H9 (cell line): ENCODE measurements around the gene MBLAC1. TPM values are rescaled to one million over a fixed set of nuclear protein-coding genes. Genes with fewer than 3 reads are reported as not detected.

ENCODE experiments used
- DNase-seq: peaks from one replicate; pipeline ENCODE4 v3.0.0-alpha.2; 2017
- H2AFZ ChIP-seq: one replicate; pipeline ENCODE4 v1.6.1; 2013; ENCODE audit warnings: mild to moderate bottlenecking, low read length, control low read depth, moderate library complexity
- H2AK5ac ChIP-seq: 2 replicates; pipeline ENCODE4 v1.6.1; 2013; ENCODE audit warnings: low read length, control low read depth, mixed read lengths; ENCODE audit not compliant: insufficient read length
- H2BK120ac ChIP-seq: one replicate; pipeline ENCODE4 v1.6.1; 2013; ENCODE audit warnings: low read depth, mild to moderate bottlenecking, low read length, control low read depth, inconsistent platforms; ENCODE audit not compliant: poor library complexity, severe bottlenecking
- H2BK12ac ChIP-seq: 2 replicates; pipeline ENCODE4 v1.6.1; 2013; ENCODE audit warnings: low read length, control low read depth, mixed read lengths, low read depth; ENCODE audit not compliant: insufficient read length
- H2BK15ac ChIP-seq: 2 replicates; pipeline ENCODE4 v1.6.1; 2013; ENCODE audit warnings: low read depth, low read length, control low read depth
- H2BK20ac ChIP-seq: one replicate; pipeline ENCODE4 v1.6.1; 2013; ENCODE audit warnings: low read depth, mild to moderate bottlenecking, low read length, control low read depth, inconsistent platforms; ENCODE audit not compliant: poor library complexity, severe bottlenecking
- H2BK5ac ChIP-seq: 2 replicates; pipeline ENCODE4 v1.6.1; 2013; ENCODE audit warnings: low read length, control low read depth, mixed read lengths; ENCODE audit not compliant: insufficient read length
- H3K14ac ChIP-seq: 2 replicates; pipeline ENCODE4 v1.6.1; 2013; ENCODE audit warnings: low read length, control low read depth; ENCODE audit not compliant: insufficient read depth
- H3K18ac ChIP-seq: 2 replicates; pipeline ENCODE4 v1.6.1; 2013; ENCODE audit warnings: low read depth, mild to moderate bottlenecking, mixed read lengths, low read length, control low read depth; ENCODE audit not compliant: insufficient read length
- H3K23ac ChIP-seq: 2 replicates; pipeline ENCODE4 v1.6.1; 2013; ENCODE audit warnings: low read length, control low read depth, mixed read lengths, low read depth; ENCODE audit not compliant: insufficient read length
- H3K23me2 ChIP-seq: 2 replicates; pipeline ENCODE4 v1.6.1; 2013; ENCODE audit warnings: low read depth, mild to moderate bottlenecking, mixed read lengths, low read length, control low read depth; ENCODE audit not compliant: insufficient read length, poor library complexity, severe bottlenecking
- H3K27ac ChIP-seq: 2 replicates; pipeline ENCODE4 v1.5.1; 2013; ENCODE audit warnings: low read length, control low read depth, mixed read lengths, low read depth; ENCODE audit not compliant: insufficient read length
- H3K27me3 ChIP-seq: 2 replicates; pipeline ENCODE4 v1.6.1; 2013; ENCODE audit warnings: low read length, control low read depth, inconsistent platforms; ENCODE audit not compliant: insufficient read depth
- H3K4ac ChIP-seq: 2 replicates; pipeline ENCODE4 v1.6.1; 2013; ENCODE audit warnings: low read depth, mild to moderate bottlenecking, control low read depth, inconsistent platforms, low read length, moderate library complexity
- H3K4me1 ChIP-seq: 2 replicates; pipeline ENCODE4 v1.6.1; 2013; ENCODE audit warnings: low read length, control low read depth, inconsistent platforms; ENCODE audit not compliant: insufficient read depth
- H3K4me2 ChIP-seq: 2 replicates; pipeline ENCODE4 v1.6.1; 2013; ENCODE audit warnings: low read length, control low read depth, mixed read lengths; ENCODE audit not compliant: insufficient read length, insufficient read depth
- H3K56ac ChIP-seq: 2 replicates; pipeline ENCODE4 v1.6.1; 2013; ENCODE audit warnings: low read depth, mild to moderate bottlenecking, mixed read lengths, low read length, control low read depth; ENCODE audit not compliant: insufficient read length
- H3K79me1 ChIP-seq: 2 replicates; pipeline ENCODE4 v1.6.1; 2013; ENCODE audit warnings: low read depth, mild to moderate bottlenecking, moderate library complexity, low read length, control low read depth, inconsistent platforms; ENCODE audit not compliant: insufficient read depth, poor library complexity, severe bottlenecking
- H3K79me2 ChIP-seq: 2 replicates; pipeline ENCODE4 v1.6.1; 2013; ENCODE audit warnings: low read length, control low read depth, inconsistent platforms; ENCODE audit not compliant: insufficient read depth
- H3K9ac ChIP-seq: 2 replicates; pipeline ENCODE4 v1.6.1; 2013; ENCODE audit warnings: low read length, control low read depth, mixed read lengths; ENCODE audit not compliant: insufficient read length; ENCODE audit errors: extremely low read depth
- H3K9me3 ChIP-seq: one replicate; pipeline ENCODE4 v1.6.1; 2013; ENCODE audit warnings: low read depth, low read length, inconsistent platforms; ENCODE audit not compliant: control insufficient read depth
- H3T11ph ChIP-seq: one replicate; pipeline ENCODE4 v1.6.1; 2013; ENCODE audit warnings: mild to moderate bottlenecking, low read length, control low read depth, inconsistent platforms
- H4K20me1 ChIP-seq: one replicate; pipeline ENCODE4 v1.6.1; 2013; ENCODE audit not compliant: control insufficient read depth, insufficient read length, insufficient read depth
- H4K5ac ChIP-seq: 2 replicates; pipeline ENCODE4 v1.6.1; 2013; ENCODE audit warnings: low read depth, mild to moderate bottlenecking, mixed read lengths, low read length, control low read depth; ENCODE audit not compliant: insufficient read length
- H4K8ac ChIP-seq: replicated peaks from 2 replicates; pipeline ENCODE4 v1.6.1; 2013; ENCODE audit warnings: low read length, control low read depth, mixed read lengths, low read depth; ENCODE audit not compliant: insufficient read length
- H4K91ac ChIP-seq: 2 replicates; pipeline ENCODE4 v1.6.1; 2013; ENCODE audit warnings: low read depth, mild to moderate bottlenecking, moderate library complexity, mixed read lengths, low read length, control low read depth; ENCODE audit not compliant: insufficient read length
- H3K27ac Mint-ChIP-seq, 3 experiments: 2 replicates in 2 of 3; 3 replicates in 1 of 3; pipeline ENCODE4 v1.8.0; 2020 to 2021; ENCODE audit warnings: mixed read lengths in 3 of 3, mild to moderate bottlenecking in 1 of 3, moderate library complexity in 1 of 3
- H3K27me3 Mint-ChIP-seq: 2 replicates; pipeline ENCODE4 v1.8.0; 2021; ENCODE audit warnings: low read depth, mild to moderate bottlenecking, moderate library complexity, mixed read lengths
- H3K36me3 Mint-ChIP-seq, 3 experiments: 2 replicates in 2 of 3; 3 replicates in 1 of 3; pipeline ENCODE4 v1.8.0; 2020 to 2021; ENCODE audit warnings: low read depth in 3 of 3, mixed read lengths in 3 of 3; ENCODE audit not compliant: insufficient read depth in 1 of 3
- H3K4me1 Mint-ChIP-seq, 2 experiments: 2 replicates each; pipeline ENCODE4 v1.8.0; 2020; ENCODE audit warnings: mixed read lengths in 2 of 2
- H3K4me3 Mint-ChIP-seq, 2 experiments: 2 replicates in 1 of 2; 3 replicates in 1 of 2; pipeline ENCODE4 v1.8.0; 2020 to 2021; ENCODE audit warnings: mild to moderate bottlenecking in 2 of 2, mixed read lengths in 2 of 2, moderate library complexity in 1 of 2
- H3K9me3 Mint-ChIP-seq, 2 experiments: 2 replicates in 1 of 2; 3 replicates in 1 of 2; pipeline ENCODE4 v1.8.0; 2020; ENCODE audit warnings: mild to moderate bottlenecking in 2 of 2, mixed read lengths in 2 of 2, moderate library complexity in 1 of 2
- CTCF ChIP-seq: fragments of 200-600 bp; sonication (generic); conservative IDR thresholded peaks from 3 replicates; pipeline ENCODE4 v1.8.0; 2021; ENCODE audit warnings: antibody characterized with exemption, mild to moderate bottlenecking
- WGBS: extraction: QIAGEN DNeasy Blood & Tissue Kit; methylation state at CpG from one replicate; pipeline ENCODE4 v1.1.7; 2013; ENCODE audit warnings: missing lambda C conversion rate, low lambda C conversion rate, mixed read lengths; ENCODE audit not compliant: insufficient read length; ENCODE audit errors: extremely low coverage; 5-methylcytosine and 5-hydroxymethylcytosine counted together
- total RNA-seq: library from RNA; stranded (reverse); gene quantifications from 2 replicates; pipeline ENCODE4 v1.2.1, GENCODE V29; 2021

The MBLAC1 gene
- total RNA-seq, 1 experiment from 2014 or later, result 1.9 TPM

- H2BK20ac ChIP-seq, result no peak overlapping the region
- TF ChIP-seq CTCF, result no peak
- DNase-seq, result no peak
- no peaks in the 10 kb centered on the region for H3K79me2 ChIP-seq
- no peaks in the 10 kb centered on the region for H3K27me3 ChIP-seq
- no peak overlapping the region for H2AFZ ChIP-seq
- H4K20me1 ChIP-seq, result peaks cover 2% of the 10 kb centered on the region
- H3K4me1 Mint-ChIP-seq, result peaks cover 25 to 36% of the 10 kb centered on the region in 2 experiments
- no peak overlapping the region for H3T11ph ChIP-seq
- H2BK15ac ChIP-seq, result no peak overlapping the region
- H2BK12ac ChIP-seq, result no peak overlapping the region
- no CpG with 5 or more reads among the region's 18 CpGs for WGBS
- no peak overlapping the region for H3K18ac ChIP-seq
- peak overlapping the region in 1 of 2 experiments; percentile 35; a peak in 1 of 5 replicates for H3K4me3 Mint-ChIP-seq
- H3K79me1 ChIP-seq, result peaks cover 2% of the 10 kb centered on the region
- H3K9me3 Mint-ChIP-seq, result no peaks in the 10 kb centered on the region
- H3K14ac ChIP-seq, result no peak overlapping the region
- no peak overlapping the region for H4K5ac ChIP-seq
- peaks cover 26 to 66% (median 63%) of the 10 kb centered on the region in 3 experiments for H3K36me3 Mint-ChIP-seq
- no peak overlapping the region for H3K4ac ChIP-seq
- no peak overlapping the region for H3K56ac ChIP-seq
- H3K9ac ChIP-seq, result no peak overlapping the region
- no peak overlapping the region for H2AK5ac ChIP-seq
- no peak overlapping the region for H2BK120ac ChIP-seq
- H3K23me2 ChIP-seq, result peaks cover 12% of the 10 kb centered on the region
- no peaks in the 10 kb centered on the region; the same call in 1 of the 2 replicates for H3K27me3 Mint-ChIP-seq
- H3K23ac ChIP-seq, result no peak overlapping the region
- H3K4me1 ChIP-seq, result no peaks in the 10 kb centered on the region; the same call in 1 of the 2 replicates
- peak overlapping the region in 1 of 3 experiments; percentile 85; a peak in 2 of 7 replicates for H3K27ac Mint-ChIP-seq
- H4K91ac ChIP-seq, result no peak overlapping the region
- no peak overlapping the region for H2BK5ac ChIP-seq
- no peak overlapping the region for H4K8ac ChIP-seq
- H3K4me2 ChIP-seq, result no peak overlapping the region
- H3K27ac ChIP-seq, result no peak overlapping the region
- no peaks in the 10 kb centered on the region for H3K9me3 ChIP-seq
These were observed 26.3 kb downstream of the MBLAC1 start for GRCh38 chr7:100152937-100153666.
